Body of pancreas (tissue), 4 donors: ENCODE results near the gene IDNK. TPM values are rescaled to one million over a fixed set of nuclear protein-coding genes. Genes with fewer than 3 reads are reported as not detected.

ENCODE experiments used
- ATAC-seq: fragments of 150-250 bp; one replicate; pipeline ENCODE4 v1.9.1; 2016
- DNase-seq, 4 donors: peaks; one replicate each; pipeline ENCODE4 v3.0.0-alpha.2; 2019
- H3K27ac ChIP-seq, 4 donors: fragments of 200-600 bp; sonication (generic); 1 replicate in 3 of 4; 2 replicates in 1 of 4; pipeline versions ENCODE4 v1.5.1 to v1.6.1; 2016 to 2019; ENCODE audit warnings: mild to moderate bottlenecking in 1 of 4, mixed read lengths in 1 of 4, moderate library complexity in 1 of 4
- H3K27me3 ChIP-seq, 2 donors: fragments of 200-600 bp; sonication (generic); one replicate each; pipeline ENCODE4 v1.6.0; 2016; ENCODE audit warnings: mild to moderate bottlenecking in 1 of 2
- H3K36me3 ChIP-seq, 2 donors: fragments of 200-600 bp; sonication (generic); replicated peaks in 1 of 2; 2 replicates each; pipeline ENCODE4 v1.5.1; 2016; ENCODE audit warnings: low read depth in 2 of 2; ENCODE audit not compliant: insufficient read depth in 1 of 2
- H3K4me1 ChIP-seq: fragments of 200-600 bp; sonication (generic); one replicate; pipeline ENCODE4 v1.6.0; 2016
- H3K4me3 ChIP-seq, 2 donors: fragments of 200-600 bp; sonication (generic); 1 replicate in 1 of 2; 2 replicates in 1 of 2; pipeline ENCODE4 v1.5.1; 2016 to 2019
- H3K9me3 ChIP-seq, 3 donors: fragments of 200-600 bp; sonication (generic); 1 replicate in 2 of 3; 2 replicates in 1 of 3; pipeline ENCODE4 v1.5.1; 2016
- POLR2A ChIP-seq, 3 donors: fragments of 450-650 bp; IDR thresholded peaks; one replicate each; pipeline ENCODE4 v1.6.1; 2016; ENCODE audit warnings: antibody characterized with exemption in 3 of 3, mild to moderate bottlenecking in 2 of 3
- whole genome bisulfite sequencing, 2 donors: methylation state at CpG; one replicate each; pipeline ENCODE4 v1.1.5; 2017; 5-methylcytosine and 5-hydroxymethylcytosine counted together
- intact Hi-C: fragments of 100-400 bp; cut with DNase I; formaldehyde crosslinking; loops from one replicate; pipeline ENCODE4 v1.15.1; 2023
- small RNA-seq: library from RNA; depleted of rRNA; stranded (forward); fragments of <200 nt; gene quantifications from one replicate; pipeline ENCODE3, GENCODE V24; 2016
- total RNA-seq, 2 donors: library from RNA; depleted of rRNA; stranded (reverse); fragments of >200 nt; gene quantifications; one replicate each; pipeline ENCODE4 v1.1.0, GENCODE V29; 2016
- TF ChIP-seq, protein P1 (sequence below), 7 experiments: fragments of 450-650 bp in 4 of 7; fragments of 200-600 bp in 3 of 7; sonication (generic) in 3 of 7; IDR thresholded peaks; one replicate each; pipeline ENCODE4 v1.5.1; 2016 to 2019; ENCODE audit warnings: antibody characterized with exemption in 7 of 7

IDNK gene
- total RNA-seq, 2 donors from 2014 or later: 2.3 to 3.9 TPM

DNA sequence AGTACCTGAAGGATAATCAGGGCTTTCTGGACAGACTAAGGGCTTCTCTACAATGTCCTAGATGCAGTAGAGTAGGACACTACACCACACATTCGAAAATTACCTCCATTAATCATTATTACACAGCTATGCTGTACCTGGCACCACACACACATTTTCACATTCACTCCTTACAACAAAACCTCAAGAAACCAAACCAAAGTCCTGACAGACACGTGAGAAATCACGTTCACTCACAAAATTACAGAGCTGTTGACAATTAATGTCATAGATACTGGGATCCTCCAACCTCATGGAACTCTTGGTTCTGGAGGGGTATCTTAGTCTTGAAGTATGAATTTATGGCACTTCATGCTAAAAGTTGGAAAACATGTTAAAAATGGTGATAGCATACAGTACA lies 68.5 kb downstream of the IDNK start:
- H3K9me3 ChIP-seq: no peaks in the 10 kb centered on the region
- intact Hi-C loops: no loop called here
- DNase-seq: no peak
- H3K27me3 ChIP-seq: no peaks in the 10 kb centered on the region
- H3K4me3 ChIP-seq: no peak overlapping the region
- peaks cover 52% of the 10 kb centered on the region for H3K4me1 ChIP-seq
- TF ChIP-seq POLR2A (IDR thresholded peaks at IDR 0.05): no peak
- TF ChIP-seq, protein P1, sequence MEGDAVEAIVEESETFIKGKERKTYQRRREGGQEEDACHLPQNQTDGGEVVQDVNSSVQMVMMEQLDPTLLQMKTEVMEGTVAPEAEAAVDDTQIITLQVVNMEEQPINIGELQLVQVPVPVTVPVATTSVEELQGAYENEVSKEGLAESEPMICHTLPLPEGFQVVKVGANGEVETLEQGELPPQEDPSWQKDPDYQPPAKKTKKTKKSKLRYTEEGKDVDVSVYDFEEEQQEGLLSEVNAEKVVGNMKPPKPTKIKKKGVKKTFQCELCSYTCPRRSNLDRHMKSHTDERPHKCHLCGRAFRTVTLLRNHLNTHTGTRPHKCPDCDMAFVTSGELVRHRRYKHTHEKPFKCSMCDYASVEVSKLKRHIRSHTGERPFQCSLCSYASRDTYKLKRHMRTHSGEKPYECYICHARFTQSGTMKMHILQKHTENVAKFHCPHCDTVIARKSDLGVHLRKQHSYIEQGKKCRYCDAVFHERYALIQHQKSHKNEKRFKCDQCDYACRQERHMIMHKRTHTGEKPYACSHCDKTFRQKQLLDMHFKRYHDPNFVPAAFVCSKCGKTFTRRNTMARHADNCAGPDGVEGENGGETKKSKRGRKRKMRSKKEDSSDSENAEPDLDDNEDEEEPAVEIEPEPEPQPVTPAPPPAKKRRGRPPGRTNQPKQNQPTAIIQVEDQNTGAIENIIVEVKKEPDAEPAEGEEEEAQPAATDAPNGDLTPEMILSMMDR (IDR thresholded peaks at IDR 0.05): no peak
- ATAC-seq: no peak
- 42 to 59% methylated on average over 3 of the region's 3 CpGs for WGBS, 2 donors
- H3K27ac ChIP-seq: no peak overlapping the region
- no peaks in the 10 kb centered on the region for H3K36me3 ChIP-seq

Small RNA genes within 50 kb of the gene (small RNA-seq; reads per million reads assigned to genes)
- gene RNU4-15P: not detected

Other genes starting within 250 kb of the IDNK start
- 1 to 10 TPM; 2.1 to 4.6 TPM for gene FRMD3, start 84.7 kb upstream of the IDNK start, total RNA-seq
- 10 to 100 TPM; 45.8 to 49.5 TPM for gene UBQLN1, start 84.8 kb downstream of the IDNK start, total RNA-seq
- 1 to 10 TPM; 8.0 to 8.2 TPM for gene GKAP1, start 194.6 kb downstream of the IDNK start, total RNA-seq